Measurements from ENCODE around the gene OR3A3.

OR3A3 gene

GRCh38 chr17:3472137-3472536 lies 61.0 kb downstream of the OR3A3 start:
- DNase-seq (ENCODE audit: low read depth), result no peak

Measured in activated T-helper 1 cell treated with Interleukin-2 at 50 U/mL for 16 hours (primary cell).